ENCODE measurements around the gene CREB3L2.

GRCh38 chr7:137908106-137908505 lies 93.8 kb downstream of the CREB3L2 start:
- TF ChIP-seq, protein P1, sequence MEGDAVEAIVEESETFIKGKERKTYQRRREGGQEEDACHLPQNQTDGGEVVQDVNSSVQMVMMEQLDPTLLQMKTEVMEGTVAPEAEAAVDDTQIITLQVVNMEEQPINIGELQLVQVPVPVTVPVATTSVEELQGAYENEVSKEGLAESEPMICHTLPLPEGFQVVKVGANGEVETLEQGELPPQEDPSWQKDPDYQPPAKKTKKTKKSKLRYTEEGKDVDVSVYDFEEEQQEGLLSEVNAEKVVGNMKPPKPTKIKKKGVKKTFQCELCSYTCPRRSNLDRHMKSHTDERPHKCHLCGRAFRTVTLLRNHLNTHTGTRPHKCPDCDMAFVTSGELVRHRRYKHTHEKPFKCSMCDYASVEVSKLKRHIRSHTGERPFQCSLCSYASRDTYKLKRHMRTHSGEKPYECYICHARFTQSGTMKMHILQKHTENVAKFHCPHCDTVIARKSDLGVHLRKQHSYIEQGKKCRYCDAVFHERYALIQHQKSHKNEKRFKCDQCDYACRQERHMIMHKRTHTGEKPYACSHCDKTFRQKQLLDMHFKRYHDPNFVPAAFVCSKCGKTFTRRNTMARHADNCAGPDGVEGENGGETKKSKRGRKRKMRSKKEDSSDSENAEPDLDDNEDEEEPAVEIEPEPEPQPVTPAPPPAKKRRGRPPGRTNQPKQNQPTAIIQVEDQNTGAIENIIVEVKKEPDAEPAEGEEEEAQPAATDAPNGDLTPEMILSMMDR (conservative IDR thresholded peaks at IDR 0.05 in 1 of 2, IDR thresholded peaks at IDR 0.05 in 1 of 2; ENCODE audit: low read depth in 1 of 2, low read length in 2 of 2): no peak
- TF ChIP-seq EZH2 (IDR thresholded peaks at IDR 0.05; ENCODE audit: low read length, missing control alignments): no peak

All from fibroblast of lung (primary cell).